GM19372 (cell line): ENCODE results near the gene STRN4.

Source experiments
- ATAC-seq: cut with Tn5 transposase; IDR thresholded peaks from one replicate; pipeline ENCODE4 v1.9.1; 2021; ENCODE audit warnings: mild to moderate bottlenecking, low read depth, moderate library complexity; ENCODE audit not compliant: unreplicated experiment

The STRN4 gene

DNA sequence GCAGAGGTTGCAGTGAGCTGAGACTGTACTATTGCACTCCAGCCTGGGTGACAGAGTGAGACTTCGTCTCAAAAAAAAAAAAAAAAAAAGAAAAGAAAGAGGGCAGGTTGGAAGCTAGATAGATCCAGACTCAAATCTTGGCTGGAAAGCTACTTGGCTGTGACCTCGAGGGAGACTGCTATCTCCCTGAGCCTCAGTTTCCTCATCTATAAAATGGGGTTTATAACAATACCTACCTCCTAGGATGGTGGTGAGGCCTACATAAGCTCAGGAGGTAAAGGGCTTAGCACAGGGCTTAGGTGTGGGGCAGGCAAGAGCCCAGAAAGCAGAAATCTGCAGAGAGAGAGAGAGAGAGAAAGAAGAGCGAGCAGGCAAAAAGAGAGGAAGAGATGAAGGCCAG lies 61.1 kb downstream of the STRN4 start:
- no peak for ATAC-seq

DNA sequence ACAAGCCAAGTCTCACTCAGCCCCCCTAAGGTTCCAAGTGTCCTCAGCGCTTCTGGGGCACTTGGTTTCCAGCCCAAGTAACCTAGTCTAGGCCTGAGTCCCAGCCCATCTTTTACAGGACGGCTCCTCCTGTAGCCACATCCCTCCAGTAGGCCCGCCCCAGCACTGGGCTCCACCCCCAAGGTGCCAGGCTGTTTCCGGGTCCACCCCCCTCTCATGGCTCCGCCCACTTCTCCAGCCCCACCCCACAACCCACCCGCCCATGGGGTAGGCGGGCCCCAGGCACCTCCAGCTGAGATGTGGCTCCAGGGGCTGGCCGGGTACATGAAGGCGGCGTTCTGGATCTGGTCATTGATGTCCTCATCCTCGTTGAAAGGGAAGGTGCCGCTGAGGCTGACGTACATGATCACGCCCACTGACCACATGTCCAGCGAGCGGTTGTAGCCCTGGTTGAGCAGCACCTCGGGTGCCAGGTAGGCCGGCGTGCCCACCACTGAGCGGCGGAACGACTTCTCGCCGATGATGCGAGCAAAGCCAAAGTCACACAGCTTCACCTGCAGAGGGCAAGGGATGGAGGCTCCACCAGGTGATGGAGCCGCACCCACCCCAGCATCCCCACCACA lies 68.0 kb downstream of the STRN4 start:
- no peak for ATAC-seq

DNA sequence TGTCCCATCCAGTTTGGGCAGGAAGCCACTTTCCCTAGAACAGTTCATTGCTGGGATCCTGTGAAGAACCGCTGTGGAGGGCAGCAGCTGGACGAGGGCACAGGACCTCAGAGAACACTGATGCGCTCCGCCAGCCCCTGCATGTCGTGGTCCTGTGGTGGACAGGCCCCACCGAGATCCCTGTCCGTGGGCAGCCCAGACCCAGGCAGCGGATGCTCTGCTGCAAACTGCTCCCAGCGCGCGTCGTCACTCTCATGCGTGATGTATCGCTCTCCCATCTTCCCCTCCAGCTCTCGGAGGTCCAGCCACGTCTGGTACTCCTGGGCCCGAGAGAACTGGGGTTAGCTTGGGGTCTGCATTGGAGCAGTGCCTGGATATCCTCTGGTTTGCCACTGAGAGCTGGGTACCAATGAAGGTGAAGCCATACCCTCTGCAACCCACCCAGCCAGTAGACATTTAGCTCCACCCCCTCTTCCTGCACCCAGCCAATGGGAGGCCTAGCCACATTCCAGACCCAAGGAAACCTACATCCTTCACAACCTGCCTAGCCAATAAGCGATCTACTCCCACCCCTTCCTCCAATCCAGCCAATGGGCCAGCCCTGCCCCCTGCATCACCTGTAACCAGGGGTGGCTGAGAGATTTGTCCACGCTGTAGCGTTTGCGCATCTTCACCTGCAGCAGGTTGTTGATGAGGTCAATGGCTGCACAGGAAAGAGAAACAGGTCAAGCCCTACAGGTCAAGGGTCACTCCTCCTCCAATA lies 71.7 kb downstream of the STRN4 start:
- ATAC-seq: no peak

DNA sequence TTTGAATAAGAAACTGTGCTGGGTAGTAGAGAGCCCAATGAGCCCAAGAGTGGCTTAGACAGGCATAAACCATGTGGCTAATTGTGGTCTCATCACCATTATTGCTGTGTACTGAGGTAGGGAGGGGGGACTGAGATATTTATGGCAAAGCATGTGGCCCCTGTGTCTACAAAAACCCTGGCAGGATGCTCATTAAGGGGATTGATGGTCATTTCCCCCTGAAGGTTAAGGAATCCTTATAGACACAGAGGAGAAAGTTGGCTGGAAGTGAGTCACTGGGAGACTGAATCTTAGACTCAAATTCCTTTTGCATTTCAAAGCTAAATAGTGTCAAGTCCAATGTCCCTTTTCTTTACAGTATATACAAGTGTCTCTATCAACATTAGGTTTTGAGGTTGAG lies 75.4 kb downstream of the STRN4 start:
- no peak for ATAC-seq
